ENCODE measurements around the gene FOXD4.
A peak's percentile ranks its signal among the peaks of the same experiment; 100 is the strongest.
"Not testable (repeated sequence)": the region's sequence is repeated elsewhere in the genome, so short reads cannot be mapped to it uniquely, and the experiment has no call there.

Gene FOXD4

DNA sequence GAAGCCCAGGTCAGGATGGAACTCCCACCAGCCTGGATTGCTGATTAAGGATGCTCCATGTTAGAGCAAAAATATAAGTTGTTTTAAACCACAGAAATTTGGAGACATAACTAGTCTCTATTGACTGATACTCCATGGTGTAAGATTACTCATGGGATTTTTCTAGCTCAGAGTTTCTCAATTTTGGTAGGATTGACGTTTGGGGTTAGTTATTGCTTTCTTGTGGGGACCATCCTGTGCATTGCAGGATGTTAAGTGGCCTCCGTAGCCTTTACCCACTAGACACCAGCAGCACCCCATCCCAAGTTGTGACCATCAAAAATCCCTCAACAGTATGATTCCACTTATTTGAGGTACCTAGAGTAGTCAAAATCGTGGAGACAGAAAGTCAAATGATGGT lies 19.4 kb downstream of the FOXD4 start:
- DNase-seq (ENCODE audit: low read depth in 2 of 2); H3K4me3 ChIP-seq (replicated peaks in 1 of 2; ENCODE audit: low read depth in 2 of 2, low read length in 2 of 2): not testable (repeated sequence)

GRCh38 chr9:94992-95391 lies 23.2 kb downstream of the FOXD4 start:
- DNase-seq (ENCODE audit: low read depth in 2 of 2); H3K4me3 ChIP-seq (replicated peaks in 1 of 2; ENCODE audit: low read depth in 2 of 2, low read length in 2 of 2): not testable (repeated sequence)

DNA sequence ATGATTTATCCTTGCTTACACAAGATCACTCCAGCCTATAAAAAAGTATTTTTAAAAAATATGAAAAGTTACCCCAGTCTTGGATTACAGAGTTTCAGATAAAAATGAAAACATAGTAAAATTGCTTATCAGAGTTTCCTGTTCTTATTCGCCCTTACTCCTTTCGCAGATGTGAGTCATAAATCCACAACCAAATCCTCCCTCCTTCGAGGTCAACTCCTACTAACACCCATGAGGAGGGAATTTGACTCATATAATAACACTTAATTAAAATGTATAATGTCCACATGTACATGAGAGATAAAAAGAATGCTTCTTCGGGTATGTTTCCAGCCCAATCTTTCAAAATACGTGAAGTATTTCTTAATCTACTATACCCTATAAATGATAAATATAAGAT lies 23.9 kb downstream of the FOXD4 start:
- not testable (repeated sequence) for DNase-seq (ENCODE audit: low read depth in 2 of 2); H3K4me3 ChIP-seq (replicated peaks in 1 of 2; ENCODE audit: low read depth in 2 of 2, low read length in 2 of 2)

DNA sequence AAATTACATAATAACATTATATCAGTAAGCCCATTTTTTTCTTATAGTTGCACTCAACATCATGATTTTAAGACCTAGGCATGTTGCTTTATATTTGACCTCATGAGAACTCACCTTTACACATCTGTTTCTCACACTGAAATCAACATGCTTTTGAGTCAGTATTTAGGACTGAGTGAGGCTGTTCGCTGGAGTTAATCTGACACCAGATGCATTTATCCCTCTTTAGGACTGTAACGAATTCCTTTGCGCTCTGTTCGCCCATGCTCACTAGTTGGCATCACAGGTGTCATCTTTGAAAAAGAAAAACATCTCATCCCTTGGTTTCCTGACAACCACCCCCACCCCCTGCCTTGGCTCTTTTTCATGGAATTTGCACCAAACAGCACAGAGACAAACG lies 24.3 kb downstream of the FOXD4 start:
- DNase-seq (ENCODE audit: low read depth in 2 of 2); H3K4me3 ChIP-seq (replicated peaks in 1 of 2; ENCODE audit: low read depth in 2 of 2, low read length in 2 of 2): not testable (repeated sequence)

GRCh38 chr9:90851-91250 lies 27.4 kb downstream of the FOXD4 start:
- not testable (repeated sequence) for DNase-seq (ENCODE audit: low read depth in 2 of 2); H3K4me3 ChIP-seq (replicated peaks in 1 of 2; ENCODE audit: low read depth in 2 of 2, low read length in 2 of 2)

DNA sequence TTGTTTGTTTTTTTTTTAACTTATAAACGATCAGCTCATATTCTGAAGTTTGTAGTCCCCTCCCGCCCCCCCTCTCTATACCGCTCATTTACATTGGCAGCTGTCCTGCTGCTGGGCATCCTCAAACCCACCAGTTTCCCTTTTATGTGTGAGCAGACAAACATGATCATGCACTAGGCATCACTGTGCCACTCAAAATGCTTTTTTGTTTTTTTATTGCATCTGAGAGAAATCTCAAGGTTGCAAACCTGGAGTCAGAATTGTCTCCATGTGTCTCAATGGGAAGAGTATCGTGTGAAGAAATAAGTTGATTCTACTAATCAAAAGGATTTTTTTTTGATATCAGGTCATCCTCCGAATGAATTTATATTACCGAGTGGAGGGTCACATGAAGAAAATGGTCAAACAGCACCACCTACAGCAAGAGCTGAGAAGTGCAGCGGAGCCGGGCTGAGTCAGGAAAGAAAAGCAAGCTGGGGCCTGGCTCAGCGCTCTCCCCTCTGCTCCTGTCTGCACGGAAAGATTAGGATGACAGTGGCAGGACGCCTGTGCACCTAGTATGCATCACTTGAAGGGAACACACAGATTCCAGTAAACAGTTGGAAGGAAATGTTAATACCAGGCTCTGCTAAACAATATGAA lies 29.7 kb downstream of the FOXD4 start:
- DNase-seq (ENCODE audit: low read depth in 2 of 2), result not testable (repeated sequence)

GRCh38 chr9:87860-88259 lies 30.4 kb downstream of the FOXD4 start:
- DNase-seq (ENCODE audit: low read depth in 2 of 2); H3K4me3 ChIP-seq (replicated peaks in 1 of 2; ENCODE audit: low read depth in 2 of 2, low read length in 2 of 2): not testable (repeated sequence)

More for the DNA sequence above, 29.7 kb downstream of the FOXD4 start:
- not testable (repeated sequence) for H3K4me3 ChIP-seq (replicated peaks in 1 of 2; ENCODE audit: low read depth in 2 of 2, low read length in 2 of 2)

DNA sequence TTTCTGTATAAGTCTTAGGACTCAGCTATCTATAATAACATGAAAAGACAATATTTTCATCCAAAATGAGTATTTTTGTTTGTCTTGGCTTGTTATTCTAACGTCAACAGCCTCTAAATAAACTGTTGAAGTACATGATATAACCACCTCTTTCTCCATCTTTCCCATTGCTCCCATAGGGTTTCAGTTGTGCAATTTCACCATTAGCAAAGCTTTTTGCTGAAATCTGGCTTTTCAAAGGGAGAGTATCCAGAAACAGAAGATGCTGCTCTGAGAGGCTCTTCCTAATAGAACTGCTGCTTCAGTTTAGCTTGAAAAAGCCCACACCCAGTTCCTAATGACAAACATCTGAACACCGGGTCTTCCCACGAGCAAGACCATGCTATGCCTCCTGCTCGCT lies 31.1 kb downstream of the FOXD4 start:
- H3K4me3 ChIP-seq (replicated peaks in 1 of 2; ENCODE audit: low read depth in 2 of 2, low read length in 2 of 2); DNase-seq (ENCODE audit: low read depth in 2 of 2): not testable (repeated sequence)

DNA sequence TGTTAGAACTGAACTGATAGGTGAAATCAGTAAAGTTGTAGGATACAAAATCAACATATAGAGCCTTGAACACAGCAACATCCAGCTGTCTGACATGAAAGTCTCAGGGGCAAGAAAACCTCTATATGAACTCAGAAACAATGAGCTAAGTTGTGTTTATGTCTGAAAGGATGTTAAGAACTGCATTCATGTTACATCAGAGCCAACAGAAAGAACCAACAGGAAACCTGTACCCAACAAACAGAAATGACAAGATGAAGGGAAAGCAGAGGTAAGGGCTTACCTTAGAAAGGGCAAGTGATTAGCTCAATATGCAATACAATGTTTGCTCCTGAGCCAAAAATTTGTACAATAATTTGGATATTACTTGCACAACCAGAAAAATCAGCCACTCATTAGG lies 31.5 kb downstream of the FOXD4 start:
- not testable (repeated sequence) for DNase-seq (ENCODE audit: low read depth in 2 of 2); H3K4me3 ChIP-seq (replicated peaks in 1 of 2; ENCODE audit: low read depth in 2 of 2, low read length in 2 of 2)

- H3K4me3 ChIP-seq (replicated peaks in 1 of 2; ENCODE audit: low read depth in 2 of 2, low read length in 2 of 2); DNase-seq (ENCODE audit: low read depth in 2 of 2): not testable (repeated sequence)
Observed at GRCh38 chr9:82932-83689, 35.1 kb downstream of the FOXD4 start.

DNA sequence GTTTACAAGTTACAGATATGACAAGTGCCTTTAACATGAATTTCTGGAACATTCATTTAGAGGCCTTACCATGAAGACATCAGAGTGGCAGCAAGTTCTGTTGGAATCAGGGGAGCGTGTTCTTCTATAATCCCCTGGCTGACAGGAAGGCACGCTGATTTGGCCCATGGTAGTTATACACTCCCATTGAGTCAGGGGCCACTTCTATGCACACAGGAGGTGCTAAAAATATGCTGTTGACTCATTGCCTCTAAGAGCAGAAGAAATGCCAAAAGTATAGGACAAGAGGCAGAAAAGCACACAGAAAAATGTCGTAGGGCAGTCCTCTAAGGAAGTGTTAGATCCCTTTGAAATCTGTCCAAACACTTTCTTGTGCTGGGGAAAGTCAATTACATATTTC lies 39.9 kb downstream of the FOXD4 start:
- not testable (repeated sequence) for H3K4me3 ChIP-seq (replicated peaks in 1 of 2; ENCODE audit: low read depth in 2 of 2, low read length in 2 of 2); DNase-seq (ENCODE audit: low read depth in 2 of 2)

DNA sequence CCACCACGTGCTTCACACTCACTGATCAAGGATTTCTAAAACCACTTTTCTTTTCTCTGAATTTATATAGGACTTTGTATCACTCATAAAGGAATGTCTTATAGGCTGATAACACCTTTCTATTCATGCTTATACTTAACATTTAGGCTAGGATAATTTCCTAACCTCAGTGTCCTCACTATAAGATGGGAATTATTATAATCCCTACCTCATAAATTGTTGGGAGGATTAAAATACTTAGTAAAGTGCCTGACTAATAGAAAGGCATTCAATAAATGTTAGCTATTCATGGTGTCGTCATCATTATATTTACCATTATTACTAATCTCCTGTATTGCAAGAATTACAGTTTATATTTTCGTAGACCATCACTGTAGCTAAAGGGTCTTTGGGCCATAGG lies 41.8 kb downstream of the FOXD4 start:
- H3K4me3 ChIP-seq (replicated peaks in 1 of 2; ENCODE audit: low read depth in 2 of 2, low read length in 2 of 2); DNase-seq (ENCODE audit: low read depth in 2 of 2): not testable (repeated sequence)

GRCh38 chr9:73900-74525 lies 44.2 kb downstream of the FOXD4 start:
- peak overlapping the region in 1 of 2 donors; percentile 45 for H3K4me3 ChIP-seq (replicated peaks in 1 of 2; ENCODE audit: low read depth in 2 of 2, low read length in 2 of 2)
- DNase-seq (ENCODE audit: low read depth in 2 of 2), result peak in 1 of 2 donors; percentile 15

DNA sequence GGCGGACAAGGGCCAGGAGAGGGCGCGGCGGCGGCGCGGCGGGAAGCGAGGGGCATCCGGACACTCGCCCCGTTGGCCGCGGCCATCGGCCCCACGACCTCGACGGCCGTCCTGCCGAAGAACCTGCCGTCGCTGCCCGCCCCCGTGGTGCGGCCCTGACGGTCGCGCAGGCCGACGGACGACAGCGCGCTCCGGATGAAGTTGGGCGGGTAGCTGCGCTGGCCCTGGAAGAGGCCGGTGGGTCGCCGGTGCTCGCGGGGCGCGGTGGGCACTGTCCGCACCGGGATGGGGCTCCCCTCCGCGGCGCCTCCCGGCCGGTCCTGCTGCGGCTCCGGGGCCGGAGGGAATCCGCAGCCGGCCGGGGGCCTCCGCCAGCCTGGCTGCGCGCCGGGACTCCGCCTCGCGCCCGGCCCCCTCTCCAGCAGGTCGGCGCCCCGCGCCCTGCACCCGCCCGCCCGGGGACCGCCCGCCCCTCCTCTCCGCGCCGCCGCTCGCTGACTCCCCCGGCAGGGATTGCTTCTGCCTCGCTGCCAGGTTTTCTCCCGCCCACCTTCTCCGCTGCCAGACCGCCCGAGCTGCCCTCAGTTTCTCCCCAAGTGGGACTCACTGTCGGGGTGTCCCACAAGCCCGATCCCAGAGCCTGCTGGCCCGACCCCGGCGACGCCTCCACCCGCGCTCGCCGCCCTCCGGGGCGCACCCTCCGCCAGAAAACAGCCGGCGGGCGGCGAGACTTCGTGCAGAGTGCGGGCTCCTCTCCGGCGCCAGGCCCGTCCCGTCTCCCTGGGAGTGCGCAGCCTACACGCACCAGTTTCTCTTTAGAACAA lies 44.9 kb downstream of the FOXD4 start:
- DNase-seq (ENCODE audit: low read depth in 2 of 2), result peak; percentile 14 to 34
- H3K4me3 ChIP-seq (replicated peaks in 1 of 2; ENCODE audit: low read depth in 2 of 2, low read length in 2 of 2), result peak overlapping the region; percentile 28 to 45
